SK-N-SH (cell line): Measurements from ENCODE around the gene ADK.

Source experiments
- EP300 ChIP-seq, 2 experiments: IDR thresholded peaks; 2 replicates each; pipeline versions ENCODE4 v1.4.0 to v1.6.1; 2012; ENCODE audit warnings: borderline replicate concordance in 1 of 2, low read depth in 1 of 2, low read length in 1 of 2
- EZH2phosphoT487 ChIP-seq: fragments of 200-600 bp; sonication (generic); IDR thresholded peaks from 2 replicates; pipeline ENCODE4 v1.6.1; 2017; ENCODE audit warnings: low read depth, mixed run types, mild to moderate bottlenecking, antibody characterized with exemption, moderate library complexity, borderline replicate concordance
- GABPA ChIP-seq: IDR thresholded peaks from 2 replicates; pipeline ENCODE4 v1.4.0; 2012; ENCODE audit warnings: low read depth, mild to moderate bottlenecking
- GATA2 ChIP-seq: sonication (generic); formaldehyde crosslinking; IDR thresholded peaks from 2 replicates; pipeline ENCODE4 v1.5.0; 2020; ENCODE audit warnings: mild to moderate bottlenecking, missing genetic modification reagents
- JUND ChIP-seq: IDR thresholded peaks from 2 replicates; pipeline ENCODE4 v1.4.0; 2012
- MXI1 ChIP-seq: IDR thresholded peaks from 2 replicates; pipeline ENCODE4 v1.6.1; 2012; ENCODE audit warnings: mild to moderate bottlenecking, low read depth, low read length, improper control_type of control experiment
- NRF1 ChIP-seq: IDR thresholded peaks from 2 replicates; pipeline ENCODE4 v1.6.1; 2012; ENCODE audit warnings: low read depth, mild to moderate bottlenecking, low read length
- RXRA ChIP-seq: IDR thresholded peaks from 2 replicates; pipeline ENCODE4 v1.4.0; 2012; ENCODE audit warnings: low read depth, mild to moderate bottlenecking, borderline replicate concordance
- SIN3A ChIP-seq: IDR thresholded peaks from 2 replicates; pipeline ENCODE4 v1.6.1; 2012; ENCODE audit warnings: low read depth, mild to moderate bottlenecking, low read length, moderate library complexity, borderline replicate concordance
- YY1 ChIP-seq: IDR thresholded peaks from 2 replicates; pipeline ENCODE4 v1.4.0; 2012; ENCODE audit warnings: low read depth, mild to moderate bottlenecking
- TF ChIP-seq, protein P1 (sequence below): fragments of 200-600 bp; sonication (generic); IDR thresholded peaks from 2 replicates; pipeline ENCODE4 v1.6.1; 2017; ENCODE audit warnings: antibody characterized with exemption, mild to moderate bottlenecking, moderate library complexity
- TF ChIP-seq, protein P2 (sequence below): IDR thresholded peaks from 2 replicates; pipeline ENCODE4 v1.4.0; 2012; ENCODE audit warnings: low read depth
- TF ChIP-seq, protein P3 (sequence below): IDR thresholded peaks from 2 replicates; pipeline ENCODE4 v1.4.0; 2012; ENCODE audit warnings: low read depth, borderline replicate concordance

DNA sequence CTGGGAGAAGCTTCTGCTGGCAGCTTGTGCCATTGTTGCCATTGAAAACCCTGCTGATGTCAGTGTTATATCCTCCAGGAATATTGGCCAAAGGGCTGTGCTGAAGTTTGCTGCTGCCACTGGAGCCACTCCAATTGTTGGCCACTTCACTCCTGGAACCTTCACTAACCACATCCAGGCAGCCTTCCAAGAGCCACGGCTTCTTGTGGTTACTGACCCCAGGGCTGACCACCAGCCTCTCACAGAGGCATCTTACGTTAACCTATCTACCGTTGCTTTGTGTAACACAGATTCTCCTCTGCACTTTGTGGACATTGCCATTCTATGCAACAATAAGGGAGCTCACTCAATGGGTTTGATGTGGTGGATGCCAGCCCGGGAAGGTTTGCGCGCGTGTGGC, 220.7 kb downstream of the ADK start:
- TF ChIP-seq EZH2phosphoT487 = no peak
- TF ChIP-seq, protein P1, sequence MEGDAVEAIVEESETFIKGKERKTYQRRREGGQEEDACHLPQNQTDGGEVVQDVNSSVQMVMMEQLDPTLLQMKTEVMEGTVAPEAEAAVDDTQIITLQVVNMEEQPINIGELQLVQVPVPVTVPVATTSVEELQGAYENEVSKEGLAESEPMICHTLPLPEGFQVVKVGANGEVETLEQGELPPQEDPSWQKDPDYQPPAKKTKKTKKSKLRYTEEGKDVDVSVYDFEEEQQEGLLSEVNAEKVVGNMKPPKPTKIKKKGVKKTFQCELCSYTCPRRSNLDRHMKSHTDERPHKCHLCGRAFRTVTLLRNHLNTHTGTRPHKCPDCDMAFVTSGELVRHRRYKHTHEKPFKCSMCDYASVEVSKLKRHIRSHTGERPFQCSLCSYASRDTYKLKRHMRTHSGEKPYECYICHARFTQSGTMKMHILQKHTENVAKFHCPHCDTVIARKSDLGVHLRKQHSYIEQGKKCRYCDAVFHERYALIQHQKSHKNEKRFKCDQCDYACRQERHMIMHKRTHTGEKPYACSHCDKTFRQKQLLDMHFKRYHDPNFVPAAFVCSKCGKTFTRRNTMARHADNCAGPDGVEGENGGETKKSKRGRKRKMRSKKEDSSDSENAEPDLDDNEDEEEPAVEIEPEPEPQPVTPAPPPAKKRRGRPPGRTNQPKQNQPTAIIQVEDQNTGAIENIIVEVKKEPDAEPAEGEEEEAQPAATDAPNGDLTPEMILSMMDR = no peak
- TF ChIP-seq JUND = no peak
- no peak for TF ChIP-seq GATA2 (CRISPR knock-in tag)
- no peak for TF ChIP-seq NRF1
- no peak for TF ChIP-seq YY1
- no peak for TF ChIP-seq SIN3A
- TF ChIP-seq, protein P2, sequence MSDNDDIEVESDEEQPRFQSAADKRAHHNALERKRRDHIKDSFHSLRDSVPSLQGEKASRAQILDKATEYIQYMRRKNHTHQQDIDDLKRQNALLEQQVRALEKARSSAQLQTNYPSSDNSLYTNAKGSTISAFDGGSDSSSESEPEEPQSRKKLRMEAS = no peak
- no peak for TF ChIP-seq EP300 (IDR thresholded peaks at IDR 0.05; ENCODE audit: borderline replicate concordance in 1 of 2, low read depth in 1 of 2, low read length in 1 of 2)
- TF ChIP-seq RXRA = no peak
- TF ChIP-seq MXI1 = no peak
- no peak for TF ChIP-seq GABPA
- TF ChIP-seq, protein P3, sequence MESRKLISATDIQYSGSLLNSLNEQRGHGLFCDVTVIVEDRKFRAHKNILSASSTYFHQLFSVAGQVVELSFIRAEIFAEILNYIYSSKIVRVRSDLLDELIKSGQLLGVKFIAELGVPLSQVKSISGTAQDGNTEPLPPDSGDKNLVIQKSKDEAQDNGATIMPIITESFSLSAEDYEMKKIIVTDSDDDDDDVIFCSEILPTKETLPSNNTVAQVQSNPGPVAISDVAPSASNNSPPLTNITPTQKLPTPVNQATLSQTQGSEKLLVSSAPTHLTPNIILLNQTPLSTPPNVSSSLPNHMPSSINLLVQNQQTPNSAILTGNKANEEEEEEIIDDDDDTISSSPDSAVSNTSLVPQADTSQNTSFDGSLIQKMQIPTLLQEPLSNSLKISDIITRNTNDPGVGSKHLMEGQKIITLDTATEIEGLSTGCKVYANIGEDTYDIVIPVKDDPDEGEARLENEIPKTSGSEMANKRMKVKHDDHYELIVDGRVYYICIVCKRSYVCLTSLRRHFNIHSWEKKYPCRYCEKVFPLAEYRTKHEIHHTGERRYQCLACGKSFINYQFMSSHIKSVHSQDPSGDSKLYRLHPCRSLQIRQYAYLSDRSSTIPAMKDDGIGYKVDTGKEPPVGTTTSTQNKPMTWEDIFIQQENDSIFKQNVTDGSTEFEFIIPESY = no peak
